Left ventricle myocardium superior (tissue), 1 donor: Measurements from ENCODE around the gene SSH2. TPM values are rescaled to one million over a fixed set of nuclear protein-coding genes. Genes with fewer than 3 reads are reported as not detected.
"Not testable (repeated sequence)": the region's sequence is repeated elsewhere in the genome, so short reads cannot be mapped to it uniquely, and the experiment has no call there.

Experiments used
- ATAC-seq: fragments of 200-7000 bp; cut with Tn5 transposase; one replicate; pipeline ENCODE4 v1.9.1; 2020; ENCODE audit warnings: mild to moderate bottlenecking, moderate library complexity
- DNase-seq: peaks from one replicate; pipeline ENCODE4 v3.0.0-alpha.2; 2020
- intact Hi-C: fragments of 100-400 bp; cut with micrococcal nuclease; formaldehyde crosslinking; loops from one replicate; pipeline ENCODE4 v1.11.0; 2022
- total RNA-seq: library from RNA; stranded (reverse); fragmentation: NEBNext Ultra II Directional; extraction: Animal tissue kit (Norgen Biotek cat#: 25700); gene quantifications from one replicate; pipeline ENCODE4 v1.2.1, GENCODE V29; 2021
- donor health status: DM: no; HTN: yes; CAD: no; lungs with severe emphysema.

Gene SSH2
- total RNA-seq, 1 donor from 2014 or later, result 36.8 TPM

DNA sequence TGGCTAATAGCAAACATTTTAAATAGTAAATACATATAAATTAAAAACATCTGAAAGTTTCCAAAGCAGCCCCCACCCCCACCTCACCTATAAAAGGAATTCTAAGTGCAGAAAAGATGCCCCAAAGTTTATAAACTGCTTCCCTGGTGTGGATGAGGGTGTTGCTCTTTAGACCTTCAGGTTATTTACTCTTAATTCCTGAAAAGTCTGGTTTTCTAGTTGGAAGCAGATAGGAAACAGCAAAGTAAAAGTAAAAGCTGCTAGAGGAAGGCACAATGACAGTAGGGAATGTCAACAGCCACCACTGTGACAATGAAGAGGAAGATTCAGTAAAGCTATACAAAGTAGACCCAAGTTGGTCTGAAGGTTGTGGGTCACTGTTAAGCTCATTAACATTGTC, 37.8 kb downstream of the SSH2 start:
- intact Hi-C loops, result no loop called here
- no peak for ATAC-seq

GRCh38 chr17:29891131-29891530, 38.9 kb downstream of the SSH2 start:
- no peak for DNase-seq
- ATAC-seq, result no peak
- intact Hi-C loops, result no loop called here

More for the DNA sequence above, 37.8 kb downstream of the SSH2 start:
- no peak for DNase-seq

- ATAC-seq (no peak), DNase-seq (no peak)
- intact Hi-C loops, result no loop called here
These were observed 44.9 kb downstream of the SSH2 start for GRCh38 chr17:29885031-29885640.

DNA sequence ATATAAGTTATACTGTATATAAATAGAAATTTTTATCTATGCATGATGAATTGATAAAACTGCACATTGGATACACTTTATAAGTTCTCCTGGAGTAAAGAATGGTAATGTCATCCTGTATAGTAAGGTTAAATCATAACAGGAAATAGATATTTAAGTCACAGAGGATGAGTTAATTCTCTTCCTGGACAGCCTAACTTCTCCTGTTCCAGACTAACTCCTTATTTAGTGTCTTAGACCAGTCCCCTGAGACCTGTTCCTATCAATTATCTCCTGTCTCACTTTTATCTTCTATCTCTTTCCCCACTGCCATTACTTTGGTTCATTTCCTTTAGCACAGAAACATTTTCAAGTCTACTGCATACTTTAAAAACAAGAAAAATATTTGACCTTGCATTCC, 46.5 kb downstream of the SSH2 start:
- DNase-seq (no peak), ATAC-seq (no peak)
- intact Hi-C loops, result no loop called here

- no peak for ATAC-seq
- DNase-seq, result no peak
- intact Hi-C loops, result no loop called here
These were observed 48.8 kb downstream of the SSH2 start for GRCh38 chr17:29881256-29881655.

DNA sequence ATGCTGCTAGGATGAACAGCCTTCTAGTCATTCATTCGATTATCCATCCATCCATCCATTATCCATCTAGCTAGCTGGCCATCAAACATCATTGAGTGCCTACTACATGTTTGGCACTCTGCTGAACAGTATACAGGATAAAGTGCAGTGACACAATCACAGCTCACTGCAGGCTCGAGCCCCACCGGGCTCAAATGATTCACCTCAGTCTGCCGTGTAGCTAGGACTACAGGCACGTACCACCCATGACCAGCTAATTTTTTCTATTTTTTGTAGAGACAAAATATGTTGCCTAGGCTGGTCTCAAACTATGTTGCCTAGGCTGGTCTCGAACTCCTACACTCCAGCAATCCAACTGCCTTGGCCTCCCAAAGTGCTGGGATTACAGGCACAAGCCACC, 50.0 kb downstream of the SSH2 start:
- intact Hi-C loops, result no loop called here
- ATAC-seq, result no peak
- no peak for DNase-seq

DNA sequence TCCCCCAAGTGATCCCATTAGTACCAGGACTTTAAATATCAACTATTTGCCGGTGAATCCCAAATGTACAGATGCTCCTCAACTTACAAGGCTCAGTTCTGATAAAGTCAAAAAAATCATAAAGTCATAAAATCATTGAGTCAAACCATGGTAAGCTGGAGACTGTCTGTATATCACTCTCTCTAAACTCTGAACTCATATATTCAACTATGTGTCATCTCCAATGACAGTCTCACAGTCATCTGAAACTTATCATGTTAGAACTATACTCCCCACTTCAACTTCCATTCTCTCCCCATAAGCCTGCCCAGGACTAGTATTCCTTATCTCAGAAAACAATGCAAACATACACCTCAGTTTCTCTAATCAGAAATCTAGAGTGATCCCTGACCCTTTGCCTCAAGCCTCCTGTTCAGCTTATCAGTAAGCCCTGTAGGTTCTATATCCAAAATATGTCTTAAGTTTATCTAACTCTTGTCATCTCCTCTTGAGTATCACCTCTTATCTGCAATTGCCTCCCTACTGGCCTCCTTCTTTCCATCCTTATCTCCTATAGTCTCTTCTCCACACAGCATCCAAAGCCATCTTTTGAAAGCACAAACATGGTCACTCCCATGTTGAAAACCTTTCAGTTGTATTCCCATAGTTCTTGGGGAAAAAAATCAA, 55.0 kb downstream of the SSH2 start:
- DNase-seq (no peak), ATAC-seq (no peak)
- intact Hi-C loops, result no loop called here

DNA sequence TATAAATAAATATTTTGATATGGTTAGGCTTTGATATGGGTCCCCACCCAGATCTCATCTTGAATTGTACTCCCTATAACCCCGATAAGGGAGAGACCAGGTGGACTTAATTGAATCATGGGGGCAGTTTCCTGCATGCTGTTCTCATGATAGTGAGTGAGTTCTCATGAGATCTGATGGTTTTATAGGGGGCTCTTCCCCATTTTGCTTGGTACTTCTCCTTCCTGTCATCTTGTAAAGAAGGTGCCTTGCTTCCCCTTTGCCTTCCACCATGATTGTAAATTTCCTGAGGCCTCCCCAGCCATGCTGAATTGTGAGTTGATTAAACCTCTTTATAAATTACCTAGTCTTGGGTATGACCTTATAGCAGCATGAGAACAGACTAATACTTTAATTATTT, 55.7 kb downstream of the SSH2 start:
- intact Hi-C loops, ATAC-seq, DNase-seq: not testable (repeated sequence)

- intact Hi-C loops, result no loop called here
These were observed 56.6 kb downstream of the SSH2 start for GRCh38 chr17:29873476-29873875.

GRCh38 chr17:29870836-29871465, 59.1 kb downstream of the SSH2 start:
- no peak for DNase-seq
- intact Hi-C loops, result no loop called here
- no peak for ATAC-seq

More at GRCh38 chr17:29873476-29873875, 56.6 kb downstream of the SSH2 start:
- DNase-seq (no peak), ATAC-seq (no peak)

DNA sequence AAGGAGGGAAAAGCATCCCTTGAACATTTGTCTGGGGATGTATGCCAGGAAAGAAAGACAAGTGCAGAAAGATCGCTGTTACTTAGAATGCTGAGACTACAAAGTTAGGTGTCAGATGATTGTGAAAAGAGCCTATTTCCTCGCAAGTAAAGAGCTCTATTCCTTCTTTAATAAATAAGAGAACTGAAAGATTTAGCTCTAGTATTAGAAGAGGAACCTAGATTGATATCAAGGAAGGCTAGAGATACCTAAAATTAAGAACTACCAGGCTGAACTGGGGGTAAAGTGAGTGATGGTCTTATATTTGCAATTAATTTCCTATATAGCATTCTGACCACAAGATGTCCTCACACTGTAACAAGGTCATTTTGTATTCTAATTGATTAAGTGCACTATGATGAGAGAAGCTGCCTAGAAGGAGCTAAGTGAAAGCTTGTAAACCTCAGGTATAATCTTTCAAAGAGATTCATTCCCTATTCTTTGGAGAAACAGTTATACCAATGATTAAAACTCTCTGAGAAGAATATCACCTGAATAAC, 62.3 kb downstream of the SSH2 start:
- ATAC-seq (no peak), DNase-seq (no peak)
- intact Hi-C loops, result no loop called here

DNA sequence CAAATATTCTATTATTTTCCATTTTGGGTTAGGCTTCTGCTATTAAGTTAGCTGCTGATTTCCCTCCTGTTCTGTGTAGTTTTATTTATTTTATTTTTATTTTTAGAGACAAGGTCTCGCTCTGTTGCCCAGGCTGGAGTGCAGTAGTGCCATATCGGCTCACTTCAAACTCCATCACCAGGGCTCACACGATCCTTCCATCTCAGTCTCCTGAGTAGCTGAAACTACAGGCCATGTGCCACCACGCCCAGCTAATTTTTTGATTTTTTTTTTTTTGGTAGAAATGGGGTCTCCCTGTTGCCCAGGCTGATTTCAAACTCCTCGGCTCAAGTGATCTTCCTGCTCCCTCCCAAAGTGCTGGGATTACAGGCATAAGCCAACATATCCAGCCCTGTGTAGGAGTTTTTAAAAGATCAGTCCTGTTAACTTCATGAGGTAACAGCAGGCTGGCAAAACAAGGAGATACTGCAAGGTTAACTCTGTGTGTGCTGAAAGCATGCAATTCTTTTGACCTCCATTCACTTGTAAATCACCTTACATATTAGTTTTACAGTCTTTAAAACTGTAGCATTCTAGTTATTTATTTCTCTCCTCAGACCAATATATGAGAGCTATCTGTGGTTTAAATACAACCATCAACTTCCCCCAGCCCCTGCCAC, 63.2 kb downstream of the SSH2 start:
- ATAC-seq (no peak), DNase-seq (no peak)
- intact Hi-C loops, result no loop called here

GRCh38 chr17:29864615-29865014, 65.4 kb downstream of the SSH2 start:
- DNase-seq (no peak), ATAC-seq (no peak)
- intact Hi-C loops, result no loop called here

DNA sequence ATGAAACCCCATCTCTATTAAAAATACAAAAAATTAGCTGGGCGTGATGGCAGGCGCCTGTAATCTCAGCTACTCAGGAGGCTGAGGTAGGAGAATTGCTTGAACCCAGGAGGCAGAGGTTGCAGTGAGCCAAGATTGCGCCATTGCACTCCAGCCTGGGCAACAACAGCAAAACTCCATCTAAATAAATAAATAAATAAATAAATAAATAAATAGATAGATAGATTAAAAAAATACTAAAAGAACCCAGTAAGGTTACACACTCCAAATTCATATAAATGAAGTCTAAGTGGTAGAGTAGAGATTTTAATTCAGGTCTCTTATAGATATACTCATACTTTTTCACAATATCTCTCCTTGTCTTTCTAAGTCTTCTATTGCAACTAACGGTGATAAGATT, 65.9 kb downstream of the SSH2 start:
- DNase-seq, intact Hi-C loops, ATAC-seq: not testable (repeated sequence)

DNA sequence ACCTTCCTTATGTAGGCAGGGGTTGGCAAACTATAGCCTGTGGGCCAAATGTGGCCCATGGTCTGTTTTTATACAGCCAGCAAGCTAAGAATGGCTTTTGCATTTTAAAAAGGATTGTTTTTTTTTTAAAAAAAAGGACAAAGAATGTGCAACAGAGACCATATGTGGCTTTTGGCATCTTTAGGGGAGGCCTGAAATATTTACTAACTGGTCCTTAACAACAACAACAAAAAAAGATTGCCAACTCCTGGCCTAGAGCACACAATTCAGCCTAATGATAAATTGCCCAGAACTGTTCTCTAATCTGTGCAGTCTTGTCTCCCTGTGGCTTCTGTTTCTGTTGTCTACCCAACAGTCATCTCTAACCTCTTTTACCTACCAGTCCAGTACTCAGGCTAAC, 67.1 kb downstream of the SSH2 start:
- DNase-seq (no peak), ATAC-seq (no peak)
- intact Hi-C loops, result no loop called here

- ATAC-seq, result no peak
- intact Hi-C loops, result no loop called here
- DNase-seq, result no peak
These were observed 67.9 kb downstream of the SSH2 start for GRCh38 chr17:29862127-29862526.

GRCh38 chr17:29859445-29859844, 70.6 kb downstream of the SSH2 start:
- intact Hi-C loops, DNase-seq, ATAC-seq: not testable (repeated sequence)

DNA sequence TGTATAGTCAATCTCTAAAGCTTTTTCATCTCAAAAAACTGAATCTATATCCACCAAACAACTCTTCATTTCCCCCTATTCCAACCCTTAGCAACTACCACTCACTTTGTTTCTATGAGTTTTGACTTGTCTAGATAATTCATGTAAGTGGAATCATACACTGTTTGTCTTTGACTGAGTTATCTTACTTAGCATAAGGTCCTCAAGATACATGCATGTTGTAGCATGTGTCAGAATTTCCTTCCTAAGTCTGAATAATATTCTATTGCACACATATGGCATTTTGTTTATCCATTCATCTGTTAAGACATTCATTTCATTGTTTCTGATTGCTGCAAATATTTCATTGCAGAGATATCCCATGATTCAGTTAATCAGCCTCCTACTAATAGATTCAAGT, 72.2 kb downstream of the SSH2 start:
- no peak for DNase-seq
- intact Hi-C loops, result no loop called here
- no peak for ATAC-seq

DNA sequence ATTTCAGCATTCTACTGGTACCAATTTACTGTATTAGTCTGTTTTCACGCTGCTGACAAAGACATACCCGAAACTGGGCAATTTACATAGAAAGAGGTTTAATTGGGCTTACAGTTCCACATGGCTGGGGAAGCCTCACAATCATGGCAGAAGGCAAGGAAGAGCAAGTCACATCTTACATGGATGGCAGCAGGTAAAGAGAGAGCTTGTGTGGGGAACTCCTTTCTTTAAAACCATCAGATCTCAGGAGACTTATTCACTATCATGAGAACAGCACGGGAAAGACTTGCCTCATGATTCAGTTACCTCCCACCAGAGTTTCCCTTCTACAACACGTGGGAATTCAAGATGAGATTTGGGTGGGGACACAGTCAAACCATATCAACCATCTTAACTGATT, 72.9 kb downstream of the SSH2 start:
- DNase-seq, intact Hi-C loops, ATAC-seq: not testable (repeated sequence)

- DNase-seq (no peak), ATAC-seq (no peak)
- intact Hi-C loops, result no loop called here
These were observed 74.3 kb downstream of the SSH2 start for GRCh38 chr17:29855686-29856085.
